Amygdala (tissue), 56 donors: Measurements from ENCODE around the gene STAC.
"Not testable (repeated sequence)": the region's sequence is repeated elsewhere in the genome, so short reads cannot be mapped to it uniquely, and the experiment has no call there.

ENCODE experiments used
- DNase-seq, 56 donors: peaks; one replicate each; lab custom pipeline; 2025; lab: John Stamatoyannopoulos, UW

The STAC gene

GRCh38 chr3:36409862-36410261 is 29.6 kb downstream of the STAC start:
- no peak for DNase-seq

DNA sequence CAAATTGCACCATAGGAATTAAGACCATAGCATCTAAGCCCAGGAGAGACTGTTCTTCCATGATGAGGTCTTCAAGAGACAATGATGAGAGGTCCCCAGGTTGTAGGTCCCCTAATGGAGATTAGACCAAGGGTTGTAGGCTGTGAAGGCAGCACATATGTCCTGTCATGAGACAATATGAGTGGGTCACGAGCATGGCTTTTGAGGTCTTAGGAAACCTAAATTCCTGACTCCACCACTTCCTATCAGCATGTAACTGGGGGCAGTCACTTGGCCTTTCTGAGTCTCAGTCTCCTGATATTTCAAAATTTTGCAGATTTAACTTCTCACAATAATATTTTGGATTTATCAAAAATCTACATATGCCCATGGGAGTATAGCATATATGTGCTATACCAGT is 31.3 kb downstream of the STAC start:
- no peak for DNase-seq

GRCh38 chr3:36416599-36416998 is 36.3 kb downstream of the STAC start:
- DNase-seq: no peak

DNA sequence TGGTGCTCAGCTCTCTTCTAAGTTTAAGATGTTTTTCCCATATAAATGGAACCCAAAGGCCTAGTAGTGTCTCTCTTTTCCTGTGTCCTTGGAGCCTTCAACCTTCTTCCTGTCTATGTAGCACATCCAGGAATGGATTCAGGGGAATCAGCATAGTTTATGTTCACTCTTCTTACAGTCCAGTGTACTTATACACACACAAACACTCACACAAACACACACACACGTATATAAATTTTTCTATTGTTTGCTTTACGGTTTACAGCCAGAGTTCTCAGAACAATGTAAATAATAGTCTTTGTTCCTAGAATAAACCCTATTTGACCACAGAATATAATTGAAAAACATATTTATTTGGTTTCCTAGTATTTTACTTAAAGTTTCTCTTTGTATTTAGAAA is 36.9 kb downstream of the STAC start:
- no peak for DNase-seq

- no peak for DNase-seq
Observed at GRCh38 chr3:36418296-36418695, 38.0 kb downstream of the STAC start.

DNA sequence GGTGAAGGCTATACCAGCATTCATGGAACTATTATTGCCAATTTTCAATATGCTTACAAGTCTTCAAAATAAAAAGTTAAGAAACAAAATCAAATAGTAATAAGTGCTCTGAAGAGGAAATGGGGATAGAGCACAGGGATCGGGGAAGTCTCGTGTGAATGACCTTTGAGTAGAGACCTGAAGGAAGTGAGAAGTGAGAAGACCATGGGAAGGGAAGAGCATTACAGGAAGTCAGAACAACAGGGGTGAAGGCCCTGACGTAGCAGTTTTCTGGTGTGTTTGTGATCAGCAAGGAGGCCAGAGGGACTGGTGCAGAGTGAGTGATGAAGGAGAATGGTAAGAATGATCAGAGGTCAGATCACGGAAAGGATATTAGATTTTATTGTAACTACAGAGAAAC is 48.1 kb downstream of the STAC start:
- no peak for DNase-seq

- no peak for DNase-seq
Observed at GRCh38 chr3:36429986-36430485, 49.7 kb downstream of the STAC start.

DNA sequence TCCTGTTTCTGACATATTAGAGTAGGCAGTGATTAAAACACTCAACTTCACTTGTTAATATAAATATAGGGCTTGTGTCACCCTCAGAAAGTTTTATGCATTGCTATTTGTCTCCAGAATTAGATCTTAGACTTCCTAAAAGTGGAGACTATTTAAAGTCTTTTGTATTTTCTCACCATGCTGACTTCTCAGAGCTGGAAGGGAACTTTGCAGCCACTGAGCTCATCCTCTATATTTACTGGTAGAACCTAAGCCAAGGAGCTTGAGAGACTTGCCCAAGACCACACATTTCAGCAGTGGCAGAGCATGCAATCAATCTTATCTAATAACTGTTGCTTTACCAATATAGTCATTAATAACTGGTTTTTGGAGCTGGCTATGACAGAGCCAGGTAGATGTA is 53.2 kb downstream of the STAC start:
- DNase-seq: no peak

- DNase-seq: no peak
Observed at GRCh38 chr3:36434687-36435426, 54.6 kb downstream of the STAC start.

DNA sequence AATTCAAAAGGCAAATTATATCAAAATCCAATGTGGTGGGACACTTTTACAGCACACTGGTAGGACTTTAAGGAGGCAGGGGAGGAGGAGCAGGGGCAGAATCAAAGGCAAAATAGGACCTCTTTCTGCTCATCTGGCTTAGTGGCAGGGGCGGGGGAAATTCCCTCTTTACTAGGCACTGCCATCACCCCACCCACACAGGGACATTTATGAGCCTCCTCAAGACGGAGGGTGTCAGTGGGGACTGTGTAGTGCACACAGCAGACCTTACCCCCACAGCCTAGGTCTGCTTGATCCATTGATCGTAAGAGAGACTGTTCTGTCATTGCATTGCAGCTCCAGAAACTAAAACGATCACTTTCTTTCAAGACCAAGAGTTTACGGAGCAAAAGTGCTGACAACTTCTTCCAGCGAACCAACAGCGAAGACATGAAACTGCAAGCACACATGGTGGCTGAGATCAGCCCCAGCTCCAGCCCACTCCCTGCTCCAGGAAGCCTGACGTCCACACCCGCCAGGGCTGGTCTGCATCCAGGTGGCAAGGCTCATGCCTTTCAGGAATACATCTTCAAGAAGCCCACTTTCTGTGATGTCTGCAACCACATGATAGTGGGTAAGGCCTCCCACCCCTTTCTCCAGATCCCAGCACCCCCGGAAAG is 62.9 kb downstream of the STAC start:
- DNase-seq: no peak

- no peak for DNase-seq
Observed at GRCh38 chr3:36444909-36445308, 64.6 kb downstream of the STAC start.

DNA sequence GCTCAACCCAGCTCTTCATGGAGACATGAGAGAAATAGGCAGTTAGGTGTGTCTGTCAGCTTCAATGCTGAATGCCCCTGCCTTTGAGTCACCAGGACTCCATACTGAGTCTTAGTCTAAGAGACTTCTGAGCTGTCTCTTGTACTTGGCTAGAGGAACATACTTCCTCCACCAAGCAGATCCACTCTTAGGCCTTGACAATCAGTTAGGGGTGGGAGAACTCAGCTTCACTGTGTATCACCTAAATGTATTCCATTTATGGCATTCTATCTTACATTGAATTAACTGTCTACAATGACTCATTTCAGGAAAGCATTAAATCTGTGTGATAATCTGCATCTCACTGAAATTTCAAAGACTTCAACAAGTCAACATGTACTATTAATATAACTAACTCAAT is 66.0 kb downstream of the STAC start:
- DNase-seq: no peak

DNA sequence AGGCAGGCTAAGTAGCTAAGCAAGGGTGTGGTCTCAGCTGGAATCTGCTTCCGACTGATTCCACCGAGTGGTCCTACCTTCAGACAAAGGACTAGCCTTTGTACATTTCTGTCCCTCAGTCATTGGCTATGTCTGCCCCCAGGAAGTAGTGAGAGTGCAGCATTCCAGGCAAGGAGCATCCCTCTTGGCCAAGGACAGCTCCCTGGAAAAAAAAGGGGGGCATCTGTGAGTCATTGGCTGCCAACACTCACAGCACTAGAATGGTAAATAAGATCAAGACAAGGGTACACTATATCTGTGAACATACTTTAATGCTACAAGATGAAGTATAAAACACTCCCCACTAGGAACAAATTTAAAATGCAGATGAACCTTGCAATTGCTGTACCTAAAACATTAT is 66.8 kb downstream of the STAC start:
- DNase-seq: no peak

DNA sequence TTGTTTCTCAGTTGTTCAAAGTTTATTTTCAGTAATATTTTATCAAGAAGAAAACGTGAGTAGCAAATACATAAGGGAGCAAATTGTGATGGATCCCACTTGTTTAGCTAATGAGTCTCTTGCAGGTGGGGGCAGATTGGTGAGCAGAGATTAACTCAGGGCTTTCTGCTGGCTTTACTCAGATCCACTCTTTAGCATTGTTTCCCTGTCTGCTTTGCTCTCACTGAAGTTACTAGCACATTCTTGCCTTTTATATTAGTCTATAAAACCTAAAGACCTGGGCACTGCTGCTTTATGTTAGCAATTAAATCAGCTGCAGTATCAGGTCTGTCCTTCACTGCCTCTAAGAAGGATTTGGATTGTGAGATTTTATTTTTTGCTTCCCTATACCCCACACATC is 71.5 kb downstream of the STAC start:
- no peak for DNase-seq

DNA sequence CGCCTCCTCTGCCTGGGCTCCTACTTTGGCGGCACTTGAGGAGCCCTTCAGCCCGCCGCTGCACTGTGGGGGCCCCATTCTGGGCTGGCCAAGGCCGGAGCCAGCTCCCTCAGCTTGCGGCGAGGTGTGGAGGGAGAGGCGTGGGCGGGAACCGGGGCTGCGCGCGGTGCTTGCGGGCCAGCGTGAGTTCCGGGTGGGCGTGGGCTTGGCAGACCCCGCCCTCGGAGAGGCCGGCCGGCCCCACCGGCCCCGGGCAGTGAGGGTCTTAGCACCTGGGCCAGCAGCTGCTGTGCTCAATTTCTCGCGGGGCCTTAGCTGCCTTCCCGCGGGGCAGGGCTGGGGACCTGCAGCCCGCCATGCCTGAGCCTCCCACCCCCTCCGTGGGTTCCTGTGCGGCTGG is 72.9 kb downstream of the STAC start:
- not testable (repeated sequence) for DNase-seq

GRCh38 chr3:36453896-36454295 is 73.6 kb downstream of the STAC start:
- DNase-seq: not testable (repeated sequence)

- DNase-seq: no peak
Observed at GRCh38 chr3:36455406-36455805, 75.1 kb downstream of the STAC start.

DNA sequence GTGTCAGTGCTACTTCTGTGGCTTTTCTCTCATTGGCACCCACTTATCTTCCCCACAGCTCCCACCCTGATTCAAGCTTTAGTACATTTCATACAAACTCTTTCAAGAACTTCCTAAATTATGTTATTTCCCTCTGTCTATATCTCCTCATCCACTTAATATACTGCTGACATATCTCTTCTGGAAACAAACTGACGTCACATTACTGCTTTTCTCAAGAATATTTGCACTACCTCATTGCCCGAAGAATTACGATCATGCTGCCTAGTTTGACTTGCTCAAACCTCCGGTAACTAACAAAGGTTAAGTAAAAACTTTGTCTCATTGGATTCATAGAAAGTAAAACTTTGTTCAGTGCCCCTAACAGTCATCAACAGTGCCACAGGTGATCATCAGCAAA is 76.5 kb downstream of the STAC start:
- no peak for DNase-seq

GRCh38 chr3:36457667-36458066 is 77.4 kb downstream of the STAC start:
- no peak for DNase-seq

- DNase-seq: no peak
Observed at GRCh38 chr3:36459177-36459576, 78.9 kb downstream of the STAC start.

DNA sequence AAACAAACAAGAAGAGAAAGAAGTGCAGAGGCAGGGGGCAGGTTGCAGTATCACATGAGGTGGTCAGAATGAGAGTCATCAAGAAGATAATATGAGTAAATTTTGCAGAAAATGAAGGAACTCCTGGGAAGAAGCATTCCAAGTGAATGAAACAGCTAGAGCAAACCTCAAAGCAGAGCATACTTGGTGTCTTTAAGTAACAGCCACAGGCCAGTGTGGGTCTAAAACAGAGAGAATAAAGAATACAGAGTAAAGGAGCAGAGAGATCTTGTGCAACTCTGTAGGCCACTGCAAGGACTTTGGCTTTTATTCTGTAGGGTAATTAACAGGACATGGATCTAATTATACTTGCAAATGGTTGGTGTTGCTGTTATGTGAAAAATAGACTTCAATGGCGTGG is 81.3 kb downstream of the STAC start:
- DNase-seq: no peak

DNA sequence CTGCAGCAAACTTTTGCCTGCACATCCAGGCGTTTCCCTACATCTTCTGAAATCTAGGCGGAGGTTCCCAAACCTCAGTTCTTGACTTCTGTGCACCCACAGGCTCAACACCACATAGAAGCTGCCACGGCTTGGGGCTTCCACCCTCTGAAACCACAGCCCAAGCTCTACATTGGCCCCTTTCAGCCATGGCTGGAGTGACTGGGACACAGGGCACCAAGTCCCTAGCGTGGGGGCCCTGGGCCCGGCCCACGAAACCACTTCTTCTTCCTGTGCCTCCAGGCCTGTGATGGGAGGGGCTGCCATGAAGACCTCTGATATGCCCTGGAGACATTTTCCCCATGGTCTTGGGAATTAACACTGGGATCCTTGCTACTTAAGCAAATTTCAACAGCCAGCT is 91.7 kb downstream of the STAC start:
- not testable (repeated sequence) for DNase-seq
